ENCODE data around the gene ITGA7.

ITGA7 gene

DNA sequence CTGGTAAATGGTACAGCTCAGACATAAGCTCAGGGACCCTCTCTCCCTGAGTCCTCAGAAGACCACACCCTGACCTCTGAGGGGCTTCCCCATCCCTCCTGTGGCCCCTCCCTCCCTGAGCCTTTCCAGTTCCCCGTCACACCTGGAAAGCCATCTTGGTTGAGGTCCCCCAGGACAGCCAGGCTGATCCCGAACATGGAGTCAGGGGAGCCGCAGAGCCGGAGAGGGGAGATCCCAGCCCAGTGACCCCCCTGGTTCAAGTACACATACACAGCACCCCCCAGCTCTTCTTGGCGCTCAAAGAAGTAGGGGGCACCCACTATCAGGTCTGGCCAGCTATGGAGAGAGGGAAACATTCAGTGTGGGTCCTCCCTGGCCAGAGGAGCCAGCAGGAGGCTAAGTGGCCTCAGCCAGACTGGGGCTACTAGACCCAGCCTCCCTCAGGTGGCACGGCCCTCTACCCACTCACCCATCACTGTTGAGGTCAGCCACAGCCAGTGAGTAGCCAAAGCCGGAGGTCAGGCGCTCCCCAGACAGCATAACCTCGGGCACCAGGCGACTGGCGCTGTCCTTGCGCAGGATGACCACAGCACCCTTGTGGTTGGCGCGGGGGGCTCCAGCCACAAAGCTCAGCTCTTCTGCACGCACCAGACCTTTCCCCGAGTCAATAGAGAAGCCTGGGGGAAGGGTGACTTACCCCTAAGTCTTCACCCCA, 9.3 kb downstream of the ITGA7 start:
- Histone ChIP-seq H3K27ac (ENCODE audit: low read length) (no peak overlapping the region), H3K36me3 (ENCODE audit: control insufficient read depth, insufficient read depth, low read length) (peaks cover 13% of the 10 kb centered on the region), H3K9me3 (ENCODE audit: control insufficient read depth, insufficient read depth, low read length) (no peaks in the 10 kb centered on the region), H3K4me1 (ENCODE audit: control insufficient read depth, insufficient read depth, low read length) (no peaks in the 10 kb centered on the region), H3K4me3 (ENCODE audit: low read length) (no peak overlapping the region), H3K27me3 (ENCODE audit: control insufficient read depth, insufficient read depth, low read length) (no peaks in the 10 kb centered on the region)
- no peak for DNase-seq (ENCODE audit: low read depth, low spot score)
- WGBS (ENCODE audit: insufficient coverage, insufficient read length), result no CpG with 5 or more reads among the region's 16 CpGs

DNA sequence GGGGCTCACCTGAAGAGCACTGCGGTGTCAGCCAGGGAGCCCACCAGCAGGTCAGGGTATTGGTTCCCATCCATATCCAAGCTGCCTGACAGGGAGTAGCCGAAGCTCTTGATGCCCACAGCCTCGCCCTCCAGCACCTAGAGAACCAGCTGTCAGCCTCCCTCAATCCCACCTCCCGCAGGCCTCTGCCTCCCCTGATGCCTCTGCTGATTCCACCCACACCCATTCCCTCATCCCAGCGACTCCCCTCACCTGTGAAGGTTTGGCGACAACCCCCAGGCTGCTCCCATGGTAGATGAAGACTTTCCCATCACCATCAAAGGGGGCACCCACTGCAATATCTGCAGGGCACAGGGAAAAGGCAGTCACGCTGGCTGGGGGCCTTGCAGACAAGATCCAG, 10.0 kb downstream of the ITGA7 start:
- H3K27ac ChIP-seq (ENCODE audit: low read length), result no peak overlapping the region
- no CpG with 5 or more reads among the region's 7 CpGs for WGBS (ENCODE audit: insufficient coverage, insufficient read length)
- no peaks in the 10 kb centered on the region for H3K9me3 ChIP-seq (ENCODE audit: control insufficient read depth, insufficient read depth, low read length)
- H3K27me3 ChIP-seq (ENCODE audit: control insufficient read depth, insufficient read depth, low read length), result no peaks in the 10 kb centered on the region
- H3K4me1 ChIP-seq (ENCODE audit: control insufficient read depth, insufficient read depth, low read length), result no peaks in the 10 kb centered on the region
- no peak for DNase-seq (ENCODE audit: low read depth, low spot score)
- H3K36me3 ChIP-seq (ENCODE audit: control insufficient read depth, insufficient read depth, low read length), result peaks cover 13% of the 10 kb centered on the region
- H3K4me3 ChIP-seq (ENCODE audit: low read length), result no peak overlapping the region

DNA sequence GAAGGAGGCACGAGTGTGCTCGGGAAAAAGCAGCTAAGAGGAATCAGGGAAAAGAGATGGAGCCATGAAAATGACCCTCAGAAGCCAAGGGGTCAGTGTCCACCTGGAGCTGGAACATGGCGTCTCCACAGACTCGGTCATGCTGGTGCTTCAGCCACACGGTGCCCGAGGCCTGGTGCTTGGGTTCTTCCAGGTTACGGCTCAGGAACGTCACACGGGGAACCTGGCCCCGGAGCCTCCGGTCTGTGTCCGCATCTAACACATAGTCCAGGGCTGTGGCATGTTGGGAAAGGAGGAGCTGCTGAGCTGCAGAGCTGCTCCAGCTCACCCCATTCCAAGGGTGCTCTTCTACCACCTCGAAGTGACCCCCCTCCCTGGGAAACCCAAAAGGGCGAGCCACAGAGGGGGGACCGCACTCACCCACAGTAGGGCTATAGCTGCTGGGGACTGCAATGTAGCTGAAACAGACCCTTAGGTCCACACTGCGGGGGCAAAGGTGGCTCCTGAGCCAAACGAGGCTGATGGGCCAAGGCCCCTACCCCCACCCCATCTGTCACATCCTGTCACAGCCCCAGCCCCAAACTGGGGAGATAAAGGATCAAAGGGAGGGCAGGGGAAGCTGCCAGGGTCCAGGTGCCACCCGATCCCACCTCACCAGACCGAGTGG, 10.8 kb downstream of the ITGA7 start:
- Histone ChIP-seq H3K36me3 (ENCODE audit: control insufficient read depth, insufficient read depth, low read length) (peaks cover 13% of the 10 kb centered on the region), H3K9me3 (ENCODE audit: control insufficient read depth, insufficient read depth, low read length) (no peaks in the 10 kb centered on the region), H3K4me3 (ENCODE audit: low read length) (no peak overlapping the region), H3K27me3 (ENCODE audit: control insufficient read depth, insufficient read depth, low read length) (no peaks in the 10 kb centered on the region), H3K4me1 (ENCODE audit: control insufficient read depth, insufficient read depth, low read length) (no peaks in the 10 kb centered on the region), H3K27ac (ENCODE audit: low read length) (no peak overlapping the region)
- DNase-seq (ENCODE audit: low read depth, low spot score), result no peak
- WGBS (ENCODE audit: insufficient coverage, insufficient read length), result no CpG with 5 or more reads among the region's 19 CpGs

DNA sequence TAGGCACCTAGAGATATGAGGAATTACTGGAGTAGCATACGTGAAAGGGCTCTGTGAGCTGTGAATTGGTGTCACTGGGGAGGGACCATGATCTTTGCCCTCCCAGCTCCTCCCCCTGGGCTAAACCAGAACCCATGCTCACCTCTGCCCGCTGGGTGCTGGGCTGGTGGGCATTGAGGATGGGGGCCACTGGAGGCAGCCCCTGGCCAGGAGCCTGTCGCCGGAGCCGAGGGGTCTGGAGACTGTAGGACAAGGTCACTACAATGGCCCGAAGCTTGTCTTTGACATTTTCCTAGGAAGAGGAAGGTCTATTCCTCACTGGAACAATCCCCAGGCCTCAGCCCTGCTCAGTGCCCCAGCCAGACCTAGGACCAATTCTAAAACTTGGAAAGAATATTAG, 11.6 kb downstream of the ITGA7 start:
- Histone ChIP-seq H3K4me1 (ENCODE audit: control insufficient read depth, insufficient read depth, low read length) (no peaks in the 10 kb centered on the region), H3K4me3 (ENCODE audit: low read length) (no peak overlapping the region), H3K27ac (ENCODE audit: low read length) (no peak overlapping the region), H3K27me3 (ENCODE audit: control insufficient read depth, insufficient read depth, low read length) (no peaks in the 10 kb centered on the region), H3K36me3 (ENCODE audit: control insufficient read depth, insufficient read depth, low read length) (peaks cover 13% of the 10 kb centered on the region), H3K9me3 (ENCODE audit: control insufficient read depth, insufficient read depth, low read length) (no peaks in the 10 kb centered on the region)
- DNase-seq (ENCODE audit: low read depth, low spot score), result no peak
- WGBS (ENCODE audit: insufficient coverage, insufficient read length), result no CpG with 5 or more reads among the region's 6 CpGs

DNA sequence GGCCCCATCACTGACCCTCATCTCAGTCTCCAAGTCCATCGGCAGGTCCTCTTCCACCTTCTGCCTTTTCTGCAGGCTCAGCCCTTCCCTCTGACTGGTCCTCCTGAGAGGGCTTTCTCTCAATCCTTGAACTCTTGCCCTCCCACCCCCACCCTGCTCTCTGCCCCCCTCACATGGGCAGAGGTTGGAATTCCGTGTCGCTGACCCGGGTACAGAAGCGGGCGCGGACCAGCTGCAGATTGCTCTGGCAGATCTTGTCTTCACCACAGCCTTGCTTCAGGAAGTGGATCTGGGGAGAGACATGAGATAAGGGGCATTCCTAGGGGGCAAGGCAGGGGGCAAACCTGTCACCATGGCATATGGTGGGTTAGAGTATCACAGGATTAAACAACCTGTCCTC, 12.4 kb downstream of the ITGA7 start:
- Histone ChIP-seq H3K27ac (ENCODE audit: low read length) (no peak overlapping the region), H3K4me3 (ENCODE audit: low read length) (no peak overlapping the region), H3K9me3 (ENCODE audit: control insufficient read depth, insufficient read depth, low read length) (no peaks in the 10 kb centered on the region), H3K4me1 (ENCODE audit: control insufficient read depth, insufficient read depth, low read length) (no peaks in the 10 kb centered on the region), H3K27me3 (ENCODE audit: control insufficient read depth, insufficient read depth, low read length) (no peaks in the 10 kb centered on the region), H3K36me3 (ENCODE audit: control insufficient read depth, insufficient read depth, low read length) (peaks cover 13% of the 10 kb centered on the region)
- DNase-seq (ENCODE audit: low read depth, low spot score), result no peak
- no CpG with 5 or more reads among the region's 7 CpGs for WGBS (ENCODE audit: insufficient coverage, insufficient read length)

DNA sequence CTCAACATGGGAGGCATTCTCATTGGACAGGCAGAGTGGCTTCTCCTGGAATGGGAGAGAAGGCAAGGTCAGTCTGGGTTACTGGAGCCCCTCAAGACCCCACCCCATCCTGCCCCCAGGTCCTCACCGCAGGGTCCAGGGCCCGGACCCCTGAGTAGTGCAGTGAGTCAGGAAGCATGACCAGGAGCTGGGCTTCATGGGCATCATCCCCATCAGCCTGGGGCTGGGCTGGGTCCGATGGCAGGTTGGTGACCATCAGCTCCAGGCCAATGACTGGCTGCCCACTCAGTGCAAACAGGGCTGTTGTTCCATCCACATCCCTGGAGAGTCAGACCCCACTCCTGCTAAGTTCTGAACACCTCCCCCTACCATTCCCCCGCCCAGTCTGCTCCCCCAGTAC, 13.1 kb downstream of the ITGA7 start:
- no peak overlapping the region for H3K27ac ChIP-seq (ENCODE audit: low read length)
- no CpG with 5 or more reads among the region's 4 CpGs for WGBS (ENCODE audit: insufficient coverage, insufficient read length)
- H3K27me3 ChIP-seq (ENCODE audit: control insufficient read depth, insufficient read depth, low read length), result no peaks in the 10 kb centered on the region
- no peak for DNase-seq (ENCODE audit: low read depth, low spot score)
- no peaks in the 10 kb centered on the region for H3K9me3 ChIP-seq (ENCODE audit: control insufficient read depth, insufficient read depth, low read length)
- no peak overlapping the region for H3K4me3 ChIP-seq (ENCODE audit: low read length)
- H3K36me3 ChIP-seq (ENCODE audit: control insufficient read depth, insufficient read depth, low read length), result peaks cover 13% of the 10 kb centered on the region
- no peaks in the 10 kb centered on the region for H3K4me1 ChIP-seq (ENCODE audit: control insufficient read depth, insufficient read depth, low read length)

DNA sequence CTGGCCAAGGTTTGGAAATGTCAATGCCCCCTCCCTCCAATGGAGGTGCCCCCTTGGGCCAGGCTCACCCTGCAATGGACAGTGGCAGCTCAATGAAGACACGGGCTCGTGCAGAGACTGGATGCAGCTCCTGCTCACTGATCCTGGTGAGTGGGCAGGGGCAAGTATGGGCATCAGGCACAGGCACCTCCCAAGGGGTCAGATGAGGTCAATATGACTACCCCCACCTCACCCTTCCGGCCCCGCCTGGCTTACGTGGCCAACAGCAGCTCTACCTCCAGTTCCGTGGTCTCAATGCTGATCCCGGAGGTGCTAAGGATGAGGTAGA, 13.6 kb downstream of the ITGA7 start:
- no peaks in the 10 kb centered on the region for H3K9me3 ChIP-seq (ENCODE audit: control insufficient read depth, insufficient read depth, low read length)
- no peak overlapping the region for H3K27ac ChIP-seq (ENCODE audit: low read length)
- H3K36me3 ChIP-seq (ENCODE audit: control insufficient read depth, insufficient read depth, low read length), result peaks cover 13% of the 10 kb centered on the region
- DNase-seq (ENCODE audit: low read depth, low spot score), result no peak
- no peaks in the 10 kb centered on the region for H3K4me1 ChIP-seq (ENCODE audit: control insufficient read depth, insufficient read depth, low read length)
- H3K4me3 ChIP-seq (ENCODE audit: low read length), result no peak overlapping the region
- no CpG with 5 or more reads among the region's 7 CpGs for WGBS (ENCODE audit: insufficient coverage, insufficient read length)
- H3K27me3 ChIP-seq (ENCODE audit: control insufficient read depth, insufficient read depth, low read length), result no peaks in the 10 kb centered on the region

DNA sequence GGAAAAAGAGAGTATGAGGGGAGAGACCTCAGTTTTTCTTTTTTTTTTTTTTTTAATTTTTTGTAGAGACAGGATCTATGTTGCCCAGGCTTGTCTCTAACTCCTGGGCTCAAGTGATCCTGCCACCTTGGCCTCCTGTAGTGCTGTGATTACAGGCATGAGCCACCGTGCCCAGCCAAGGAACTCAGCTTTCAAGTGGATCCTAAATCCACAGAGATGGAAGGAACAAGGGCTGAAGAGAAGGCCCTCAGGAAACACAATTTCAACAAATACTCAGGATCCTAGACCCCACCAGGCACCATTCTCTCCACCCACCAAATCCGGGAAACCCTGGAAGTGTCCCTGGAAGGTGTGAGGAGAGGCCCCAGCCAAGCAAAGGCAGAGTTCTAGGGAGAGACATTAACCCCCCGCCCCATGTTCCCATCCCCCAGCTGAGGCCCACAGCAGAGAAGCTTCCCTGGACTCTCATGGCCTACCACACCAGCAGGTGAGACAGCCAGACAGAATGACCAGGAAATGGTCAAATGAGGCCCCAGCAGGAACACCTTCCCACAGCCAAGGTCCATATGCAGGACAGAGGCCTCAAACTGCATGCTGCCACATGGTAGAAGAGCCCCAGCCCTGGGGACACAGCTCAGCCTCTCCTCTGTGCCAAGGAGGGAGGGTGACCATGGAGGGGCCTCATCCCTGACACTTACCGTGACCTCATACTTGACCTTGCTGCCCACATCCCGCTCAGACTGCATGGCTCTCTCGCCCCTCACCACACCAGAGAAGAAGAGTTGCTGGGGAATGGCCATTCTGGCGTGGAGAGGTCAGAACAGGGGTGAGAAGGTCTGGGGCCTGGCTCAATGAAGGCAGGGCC, 14.1 kb downstream of the ITGA7 start:
- Histone ChIP-seq H3K27ac (ENCODE audit: low read length) (no peak overlapping the region), H3K36me3 (ENCODE audit: control insufficient read depth, insufficient read depth, low read length) (peaks cover 13% of the 10 kb centered on the region), H3K9me3 (ENCODE audit: control insufficient read depth, insufficient read depth, low read length) (no peaks in the 10 kb centered on the region), H3K4me3 (ENCODE audit: low read length) (no peak overlapping the region), H3K4me1 (ENCODE audit: control insufficient read depth, insufficient read depth, low read length) (no peaks in the 10 kb centered on the region), H3K27me3 (ENCODE audit: control insufficient read depth, insufficient read depth, low read length) (no peaks in the 10 kb centered on the region)
- no peak for DNase-seq (ENCODE audit: low read depth, low spot score)
- WGBS (ENCODE audit: insufficient coverage, insufficient read length), result no CpG with 5 or more reads among the region's 7 CpGs

DNA sequence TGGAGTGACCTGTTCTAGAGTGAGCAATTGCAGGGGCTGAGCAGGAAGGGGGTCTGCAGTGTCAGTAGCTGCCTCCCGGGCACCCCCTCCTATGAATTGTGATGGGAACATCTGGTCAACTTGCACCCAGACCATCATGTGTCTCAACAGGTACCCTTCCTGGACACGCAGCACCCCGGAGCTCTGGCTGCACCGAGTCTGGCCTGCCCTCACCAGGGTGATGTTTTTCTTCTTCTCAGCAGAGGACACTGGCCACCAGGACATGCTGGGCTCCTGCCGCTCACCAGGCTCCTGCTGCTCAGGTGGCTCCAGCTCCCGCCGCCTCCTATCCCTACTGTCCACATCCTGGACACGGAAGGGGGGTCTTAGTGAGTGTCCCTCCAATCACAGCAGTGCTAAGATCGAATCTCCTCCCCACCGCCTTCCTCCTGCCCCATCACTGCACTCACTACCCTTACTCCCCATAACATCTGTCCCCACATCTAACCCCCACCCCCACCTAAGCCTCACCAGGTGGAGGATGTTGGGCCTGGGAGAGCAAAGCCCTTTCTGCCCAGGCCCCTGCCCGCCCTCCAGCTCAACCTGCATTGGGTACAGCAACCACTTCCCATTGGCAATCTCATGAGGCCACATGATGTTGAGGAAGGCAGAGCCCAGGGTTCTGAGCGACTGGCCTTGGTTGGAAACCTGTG, 14.9 kb downstream of the ITGA7 start:
- Histone ChIP-seq H3K9me3 (ENCODE audit: control insufficient read depth, insufficient read depth, low read length) (no peaks in the 10 kb centered on the region), H3K27ac (ENCODE audit: low read length) (no peak overlapping the region), H3K27me3 (ENCODE audit: control insufficient read depth, insufficient read depth, low read length) (no peaks in the 10 kb centered on the region), H3K36me3 (ENCODE audit: control insufficient read depth, insufficient read depth, low read length) (peaks cover 16% of the 10 kb centered on the region), H3K4me1 (ENCODE audit: control insufficient read depth, insufficient read depth, low read length) (no peaks in the 10 kb centered on the region), H3K4me3 (ENCODE audit: low read length) (no peak overlapping the region)
- no peak for DNase-seq (ENCODE audit: low read depth, low spot score)
- WGBS (ENCODE audit: insufficient coverage, insufficient read length), result no CpG with 5 or more reads among the region's 12 CpGs
